ENCODE results near the gene MAB21L3. TPM values are rescaled to one million over a fixed set of nuclear protein-coding genes. Genes with fewer than 3 reads are reported as not detected.
A peak's percentile ranks its signal among the peaks of the same experiment; 100 is the strongest.

Gene MAB21L3
- total RNA-seq, 1 donor from 2014 or later = not detected

- no peaks in the 10 kb centered on the region for H3K79me2 ChIP-seq (ENCODE audit: low read depth)
- peaks cover 5% of the 10 kb centered on the region for H3K4me1 Mint-ChIP-seq
- no peak overlapping the region for H3K4me2 ChIP-seq
- H3K4me1 ChIP-seq = no peaks in the 10 kb centered on the region
- no peak overlapping the region for H3K4me3 ChIP-seq
- no peak overlapping the region for H3K27ac ChIP-seq
- TF ChIP-seq CTCF (IDR thresholded peaks at IDR 0.05) (no peak), EZH2 (IDR thresholded peaks at IDR 0.05) (no peak), EZH2phosphoT487 (IDR thresholded peaks at IDR 0.05) (no peak)
- no peaks in the 10 kb centered on the region for H3K9me3 ChIP-seq (ENCODE audit: low read depth)
- H3K27me3 Mint-ChIP-seq (ENCODE audit: insufficient read depth, low read depth) = no peaks in the 10 kb centered on the region
- no peaks in the 10 kb centered on the region for H3K36me3 Mint-ChIP-seq
- no peaks in the 10 kb centered on the region for H3K9me3 Mint-ChIP-seq
- no peak for DNase-seq (ENCODE audit: low spot score)
- H3K9ac ChIP-seq = no peak overlapping the region
- no peak overlapping the region for H3K4me3 Mint-ChIP-seq
- H3K27me3 ChIP-seq = no peaks in the 10 kb centered on the region
- no peaks in the 10 kb centered on the region for H3F3A ChIP-seq (ENCODE audit: low read depth)
- no peak overlapping the region for H3K27ac Mint-ChIP-seq
- H2AFZ ChIP-seq (replicated peaks) = no peak overlapping the region
- no peaks in the 10 kb centered on the region for H3K36me3 ChIP-seq
- H4K20me1 ChIP-seq (ENCODE audit: low read depth) = no peaks in the 10 kb centered on the region
Measured at GRCh38 chr1:116076831-116077230, 34.4 kb upstream of the MAB21L3 start.

GRCh38 chr1:116078699-116079223 lies 32.4 kb upstream of the MAB21L3 start:
- TF ChIP-seq EZH2phosphoT487 (IDR thresholded peaks at IDR 0.05) (no peak), EZH2 (IDR thresholded peaks at IDR 0.05) (no peak), CTCF (IDR thresholded peaks at IDR 0.05) (no peak)
- no peak overlapping the region for H3K9ac ChIP-seq
- H3K9me3 ChIP-seq (ENCODE audit: low read depth) = no peaks in the 10 kb centered on the region
- no peaks in the 10 kb centered on the region for H3K36me3 ChIP-seq
- no peak overlapping the region for H3K27ac Mint-ChIP-seq
- H3F3A ChIP-seq (ENCODE audit: low read depth) = no peaks in the 10 kb centered on the region
- H3K27ac ChIP-seq = no peak overlapping the region
- no peaks in the 10 kb centered on the region for H4K20me1 ChIP-seq (ENCODE audit: low read depth)
- H3K4me2 ChIP-seq = no peak overlapping the region
- H3K9me3 Mint-ChIP-seq = no peaks in the 10 kb centered on the region
- no peak overlapping the region for H3K4me3 ChIP-seq
- no peak overlapping the region for H3K4me3 Mint-ChIP-seq
- no peak for DNase-seq (ENCODE audit: low spot score)
- H3K4me1 ChIP-seq = no peaks in the 10 kb centered on the region
- peak overlapping the region; percentile 59 for H2AFZ ChIP-seq (replicated peaks)
- H3K27me3 Mint-ChIP-seq (ENCODE audit: insufficient read depth, low read depth) = no peaks in the 10 kb centered on the region
- H3K27me3 ChIP-seq = no peaks in the 10 kb centered on the region
- no peaks in the 10 kb centered on the region for H3K4me1 Mint-ChIP-seq
- no peaks in the 10 kb centered on the region for H3K36me3 Mint-ChIP-seq
- H3K79me2 ChIP-seq (ENCODE audit: low read depth) = no peaks in the 10 kb centered on the region

- no peaks in the 10 kb centered on the region for H3K36me3 Mint-ChIP-seq
- H4K20me1 ChIP-seq (ENCODE audit: low read depth) = no peaks in the 10 kb centered on the region
- H3K36me3 ChIP-seq = no peaks in the 10 kb centered on the region
- no peak for TF ChIP-seq CTCF (IDR thresholded peaks at IDR 0.05)
- TF ChIP-seq EZH2 (IDR thresholded peaks at IDR 0.05) = no peak
- no peak for TF ChIP-seq EZH2phosphoT487 (IDR thresholded peaks at IDR 0.05)
- no peak overlapping the region for H3K4me2 ChIP-seq
- no peaks in the 10 kb centered on the region for H3K4me1 Mint-ChIP-seq
- no peaks in the 10 kb centered on the region for H3F3A ChIP-seq (ENCODE audit: low read depth)
- peaks cover 2% of the 10 kb centered on the region for H3K27me3 Mint-ChIP-seq (ENCODE audit: insufficient read depth, low read depth)
- H3K27ac ChIP-seq = no peak overlapping the region
- no peak overlapping the region for H2AFZ ChIP-seq (replicated peaks)
- no peaks in the 10 kb centered on the region for H3K79me2 ChIP-seq (ENCODE audit: low read depth)
- H3K9me3 Mint-ChIP-seq = peaks cover 24% of the 10 kb centered on the region
- no peak for DNase-seq (ENCODE audit: low spot score)
- no peaks in the 10 kb centered on the region for H3K4me1 ChIP-seq
- H3K27ac Mint-ChIP-seq = no peak overlapping the region
- H3K9ac ChIP-seq = no peak overlapping the region
- no peak overlapping the region for H3K4me3 ChIP-seq
- no peak overlapping the region for H3K4me3 Mint-ChIP-seq
- no peaks in the 10 kb centered on the region for H3K27me3 ChIP-seq
- H3K9me3 ChIP-seq (ENCODE audit: low read depth) = no peaks in the 10 kb centered on the region
Measured at GRCh38 chr1:116087628-116088027, 23.6 kb upstream of the MAB21L3 start.
